Nephron (organoid): ENCODE results near the gene SNX32.

Experiments
- H3K27ac Mint-ChIP-seq, 3 experiments: 2 replicates each; pipeline ENCODE4 v1.8.0; 2020; ENCODE audit warnings: mixed read lengths in 3 of 3, mild to moderate bottlenecking in 2 of 3, moderate library complexity in 1 of 3
- H3K27me3 Mint-ChIP-seq: 2 replicates; pipeline ENCODE4 v1.8.0; 2021; ENCODE audit warnings: low read depth, mild to moderate bottlenecking, moderate library complexity, mixed read lengths
- H3K36me3 Mint-ChIP-seq: 2 replicates; pipeline ENCODE4 v1.8.0; 2020; ENCODE audit warnings: low read depth, mixed read lengths
- H3K4me1 Mint-ChIP-seq: 2 replicates; pipeline ENCODE4 v1.8.0; 2020; ENCODE audit warnings: mixed read lengths
- H3K4me3 Mint-ChIP-seq, 3 experiments: 2 replicates each; pipeline ENCODE4 v1.8.0; 2020; ENCODE audit warnings: mild to moderate bottlenecking in 3 of 3, mixed read lengths in 3 of 3, moderate library complexity in 2 of 3
- H3K9me3 Mint-ChIP-seq: 2 replicates; pipeline ENCODE4 v1.8.0; 2020; ENCODE audit warnings: mixed read lengths
- TF ChIP-seq, protein P1 (sequence below), 3 experiments: fragments of 200-600 bp; sonication (generic); IDR thresholded peaks; one replicate each; pipeline ENCODE4 v1.5.0; 2021; ENCODE audit warnings: antibody characterized with exemption in 3 of 3; ENCODE audit not compliant: unreplicated experiment in 3 of 3

SNX32 gene

DNA sequence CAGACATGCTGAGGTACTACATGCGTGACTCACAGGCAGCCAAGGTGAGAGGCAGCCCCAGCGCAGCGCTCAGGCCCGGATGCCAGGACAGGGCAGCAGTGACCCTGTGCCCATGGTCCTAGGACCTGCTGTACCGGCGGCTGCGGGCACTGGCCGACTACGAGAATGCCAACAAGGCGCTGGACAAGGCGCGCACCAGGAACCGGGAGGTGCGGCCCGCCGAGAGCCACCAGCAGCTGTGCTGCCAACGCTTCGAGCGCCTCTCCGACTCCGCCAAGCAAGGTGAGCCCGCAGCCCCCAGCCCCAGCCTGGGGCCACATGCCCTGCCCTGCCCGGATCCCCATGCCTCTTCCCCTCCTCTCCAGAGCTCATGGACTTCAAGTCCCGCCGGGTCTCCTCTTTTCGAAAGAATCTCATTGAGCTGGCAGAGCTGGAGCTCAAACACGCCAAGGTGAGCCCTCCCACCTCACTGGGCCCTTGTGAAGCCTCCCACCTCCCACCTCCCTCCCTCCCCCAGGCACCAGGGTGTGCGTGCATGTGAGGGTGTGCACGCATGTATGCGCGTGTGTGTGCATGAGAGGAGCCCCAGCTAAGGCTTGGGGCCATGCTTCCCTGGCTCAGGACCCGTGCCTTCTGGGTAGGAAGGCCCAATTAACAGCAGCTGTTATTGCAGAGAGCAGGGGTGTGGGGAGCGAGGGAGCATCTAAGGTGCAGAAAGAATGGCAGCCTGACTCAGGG lies 18.9 kb downstream of the SNX32 start:
- H3K27ac Mint-ChIP-seq, result no peak overlapping the region
- no peak overlapping the region for H3K4me3 Mint-ChIP-seq
- TF ChIP-seq, protein P1, sequence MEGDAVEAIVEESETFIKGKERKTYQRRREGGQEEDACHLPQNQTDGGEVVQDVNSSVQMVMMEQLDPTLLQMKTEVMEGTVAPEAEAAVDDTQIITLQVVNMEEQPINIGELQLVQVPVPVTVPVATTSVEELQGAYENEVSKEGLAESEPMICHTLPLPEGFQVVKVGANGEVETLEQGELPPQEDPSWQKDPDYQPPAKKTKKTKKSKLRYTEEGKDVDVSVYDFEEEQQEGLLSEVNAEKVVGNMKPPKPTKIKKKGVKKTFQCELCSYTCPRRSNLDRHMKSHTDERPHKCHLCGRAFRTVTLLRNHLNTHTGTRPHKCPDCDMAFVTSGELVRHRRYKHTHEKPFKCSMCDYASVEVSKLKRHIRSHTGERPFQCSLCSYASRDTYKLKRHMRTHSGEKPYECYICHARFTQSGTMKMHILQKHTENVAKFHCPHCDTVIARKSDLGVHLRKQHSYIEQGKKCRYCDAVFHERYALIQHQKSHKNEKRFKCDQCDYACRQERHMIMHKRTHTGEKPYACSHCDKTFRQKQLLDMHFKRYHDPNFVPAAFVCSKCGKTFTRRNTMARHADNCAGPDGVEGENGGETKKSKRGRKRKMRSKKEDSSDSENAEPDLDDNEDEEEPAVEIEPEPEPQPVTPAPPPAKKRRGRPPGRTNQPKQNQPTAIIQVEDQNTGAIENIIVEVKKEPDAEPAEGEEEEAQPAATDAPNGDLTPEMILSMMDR (IDR thresholded peaks at IDR 0.05; ENCODE audit: unreplicated experiment in 3 of 3), result no peak
- no peaks in the 10 kb centered on the region for H3K27me3 Mint-ChIP-seq
- H3K36me3 Mint-ChIP-seq, result peaks cover 48% of the 10 kb centered on the region
- H3K9me3 Mint-ChIP-seq, result no peaks in the 10 kb centered on the region
- H3K4me1 Mint-ChIP-seq, result peaks cover 12% of the 10 kb centered on the region

DNA sequence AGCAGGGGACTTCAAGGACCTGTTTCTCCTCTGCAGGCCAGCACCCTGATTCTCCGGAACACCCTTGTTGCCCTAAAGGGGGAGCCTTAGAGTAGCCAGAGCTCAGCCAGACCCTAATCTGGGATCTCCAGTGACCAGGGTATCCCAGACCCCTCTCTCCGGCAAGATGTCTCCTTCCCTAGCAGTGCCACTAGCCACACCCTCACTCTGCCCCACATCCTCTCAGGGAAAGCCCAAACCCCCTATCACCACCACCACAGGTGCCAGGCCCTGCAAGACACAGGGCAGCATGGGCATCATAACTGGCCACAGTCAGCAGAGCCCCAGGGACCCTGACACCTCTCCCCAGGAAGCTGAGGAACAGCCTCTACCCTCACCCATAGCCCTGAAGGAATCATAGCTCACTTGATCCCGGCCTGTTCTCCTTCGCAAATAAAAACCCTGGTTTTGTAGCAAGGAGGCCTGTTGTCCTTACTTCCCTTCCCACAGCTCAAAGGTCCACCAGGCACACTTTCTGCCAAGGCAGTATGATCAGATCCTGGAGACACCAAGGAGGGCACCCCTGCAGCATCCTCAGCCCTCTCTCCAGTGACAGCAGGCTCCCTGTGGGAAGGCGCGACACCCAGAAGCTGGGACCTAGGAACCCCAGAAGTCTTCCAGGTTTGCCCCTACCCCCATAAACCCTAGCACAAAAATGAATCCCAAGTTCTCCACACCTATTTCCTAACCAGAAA lies 19.6 kb downstream of the SNX32 start:
- peak overlapping the region; percentile 45 to 84 (median 83) for H3K4me3 Mint-ChIP-seq
- peaks cover 15% of the 10 kb centered on the region for H3K4me1 Mint-ChIP-seq
- TF ChIP-seq, protein P1 (IDR thresholded peaks at IDR 0.05; ENCODE audit: unreplicated experiment in 3 of 3), result no peak
- H3K27ac Mint-ChIP-seq, result no peak overlapping the region
- no peaks in the 10 kb centered on the region for H3K27me3 Mint-ChIP-seq
- no peaks in the 10 kb centered on the region for H3K9me3 Mint-ChIP-seq
- H3K36me3 Mint-ChIP-seq, result peaks cover 48% of the 10 kb centered on the region

DNA sequence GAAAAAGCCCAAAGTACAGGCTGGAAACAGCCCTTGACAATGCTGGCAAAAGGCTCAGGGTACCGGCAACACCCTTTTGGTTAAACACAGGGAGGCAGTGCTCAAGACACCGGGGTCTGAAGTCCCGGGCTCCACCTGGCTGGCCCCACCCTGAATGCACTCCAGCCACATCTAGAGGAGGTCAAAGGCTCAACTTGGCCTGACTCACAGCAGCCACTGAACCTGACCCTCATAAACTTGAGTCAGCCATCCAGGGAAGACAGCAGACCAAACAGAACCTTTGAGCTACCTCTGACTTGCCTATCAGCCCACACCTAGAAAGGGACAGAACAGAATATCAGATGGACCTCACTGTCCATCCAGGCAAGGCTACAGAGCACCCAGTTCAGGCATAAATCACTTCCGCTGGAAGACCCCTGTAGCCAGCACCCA lies 20.4 kb downstream of the SNX32 start:
- TF ChIP-seq, protein P1 (IDR thresholded peaks at IDR 0.05; ENCODE audit: unreplicated experiment in 3 of 3), result no peak
- Mint-ChIP-seq H3K4me3 (peak overlapping the region; percentile 75 to 84 (median 83)), H3K9me3 (no peaks in the 10 kb centered on the region), H3K36me3 (peaks cover 48% of the 10 kb centered on the region), H3K27me3 (no peaks in the 10 kb centered on the region), H3K27ac (peak overlapping the region in 1 of 3 experiments; percentile 44), H3K4me1 (peaks cover 17% of the 10 kb centered on the region)

DNA sequence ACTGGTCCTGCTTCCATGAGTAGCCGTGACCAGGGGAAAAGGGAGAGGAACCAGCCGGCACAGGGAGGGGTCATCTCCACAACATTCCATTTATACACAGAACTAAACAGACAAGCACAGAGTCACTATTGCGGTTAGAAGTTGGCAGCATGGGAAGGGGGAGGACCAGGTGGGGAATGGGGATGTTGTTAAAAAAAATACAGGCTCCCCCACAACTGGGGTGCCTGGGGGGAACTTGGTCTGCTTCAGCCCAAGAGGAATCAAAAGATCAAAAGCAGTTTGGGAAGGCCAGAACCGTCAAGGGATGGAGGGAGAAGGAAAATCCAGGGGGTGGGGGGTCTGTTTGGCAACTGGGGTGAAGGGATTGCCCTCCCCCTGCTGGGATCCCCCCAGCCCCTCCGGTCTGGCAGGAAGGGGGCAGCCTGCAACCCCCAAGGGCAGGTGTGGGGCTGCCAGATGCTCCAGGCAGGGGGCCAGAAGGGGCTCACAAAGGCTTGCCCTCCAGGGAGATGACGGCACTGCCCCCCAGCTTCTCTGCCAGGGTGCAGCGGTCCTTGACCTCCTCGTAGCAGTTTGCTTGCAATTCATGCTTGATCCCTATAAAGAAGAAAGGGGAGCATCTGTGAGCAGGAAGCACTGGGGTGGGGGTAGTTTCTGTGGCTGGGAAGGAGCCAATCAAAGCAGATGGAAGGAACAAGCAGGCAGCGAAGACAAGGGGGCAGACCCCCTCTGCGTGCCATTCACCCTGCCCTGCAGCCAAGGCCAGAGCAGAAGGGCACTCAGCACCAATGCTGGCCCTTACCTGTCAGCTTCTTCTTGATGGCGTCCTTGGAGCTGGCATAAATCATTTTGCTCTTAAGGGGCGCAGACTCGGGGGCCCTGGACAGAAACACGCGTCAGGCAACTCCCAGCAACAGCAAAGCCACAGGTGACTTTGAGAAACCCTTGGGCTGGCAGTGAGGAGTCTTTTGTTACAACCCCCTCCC lies 21.4 kb downstream of the SNX32 start:
- Mint-ChIP-seq H3K4me1 (peaks cover 21% of the 10 kb centered on the region), H3K27me3 (no peaks in the 10 kb centered on the region), H3K9me3 (no peaks in the 10 kb centered on the region), H3K27ac (peak overlapping the region in 1 of 3 experiments; percentile 85), H3K36me3 (peaks cover 48% of the 10 kb centered on the region), H3K4me3 (peak overlapping the region; percentile 91 to 97 (median 97))
- TF ChIP-seq, protein P1 (IDR thresholded peaks at IDR 0.05; ENCODE audit: unreplicated experiment in 3 of 3), result no peak

DNA sequence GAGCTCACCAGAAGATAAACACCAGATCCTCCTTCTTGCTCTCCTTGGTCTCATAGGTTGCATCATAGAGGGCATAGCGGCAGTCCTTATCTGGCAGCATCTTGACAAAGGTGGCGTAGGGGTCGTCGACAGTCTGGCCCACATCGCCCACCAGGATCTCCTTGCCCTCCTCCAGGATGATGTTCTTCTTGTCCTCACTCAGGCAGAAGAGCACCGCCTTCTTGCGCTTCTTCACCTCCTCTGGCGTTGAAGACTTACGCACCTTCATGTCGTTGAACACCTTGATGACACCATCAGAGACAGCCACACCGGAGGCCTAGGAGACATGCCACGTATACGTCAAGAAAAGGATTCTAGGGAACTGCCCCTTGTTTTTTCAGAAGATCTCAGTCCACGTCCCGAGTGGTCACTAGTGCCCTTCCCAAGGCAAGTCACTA lies 22.2 kb downstream of the SNX32 start:
- peak overlapping the region; percentile 91 to 97 (median 97) for H3K4me3 Mint-ChIP-seq
- peak overlapping the region; percentile 54 to 85 (median 59) for H3K27ac Mint-ChIP-seq
- TF ChIP-seq, protein P1 (IDR thresholded peaks at IDR 0.05; ENCODE audit: unreplicated experiment in 3 of 3), result no peak

More for the DNA sequence above, 22.2 kb downstream of the SNX32 start:
- Mint-ChIP-seq H3K9me3 (no peaks in the 10 kb centered on the region), H3K36me3 (peaks cover 48% of the 10 kb centered on the region), H3K4me1 (peaks cover 22% of the 10 kb centered on the region), H3K27me3 (no peaks in the 10 kb centered on the region)
